Loucy (cell line): ENCODE measurements around the gene HCN2.

Experiments
- H2AFZ ChIP-seq: fragments of 200-600 bp; sonication (generic); 2 replicates; pipeline ENCODE4 v1.6.0; 2016; ENCODE audit warnings: antibody characterized with exemption, mild to moderate bottlenecking, low read length, moderate library complexity
- H3F3A ChIP-seq: fragments of 200-600 bp; 2 replicates; pipeline ENCODE4 v1.6.0; 2016; ENCODE audit warnings: antibody characterized with exemption, low read depth, mild to moderate bottlenecking
- H3K27me3 ChIP-seq: fragments of 200-600 bp; sonication (generic); 2 replicates; pipeline ENCODE4 v1.6.1; 2014; ENCODE audit warnings: low read length, mild to moderate bottlenecking; ENCODE audit not compliant: insufficient read depth, poor library complexity, severe bottlenecking
- H3K36me3 ChIP-seq: fragments of 200-600 bp; sonication (generic); 2 replicates; pipeline ENCODE4 v1.6.1; 2016; ENCODE audit warnings: low read length; ENCODE audit not compliant: insufficient read depth
- H3K4me1 ChIP-seq: fragments of 200-600 bp; sonication (generic); 2 replicates; pipeline ENCODE4 v1.5.1; 2014; ENCODE audit warnings: low read length, mild to moderate bottlenecking; ENCODE audit not compliant: insufficient read depth, poor library complexity, severe bottlenecking
- H3K4me2 ChIP-seq: fragments of 200-600 bp; sonication (generic); 2 replicates; pipeline ENCODE4 v1.6.0; 2014; ENCODE audit warnings: antibody characterized with exemption, low read length, low read depth, mild to moderate bottlenecking; ENCODE audit not compliant: poor library complexity, severe bottlenecking
- H3K4me3 ChIP-seq: fragments of 200-600 bp; sonication (generic); 2 replicates; pipeline ENCODE4 v1.5.1; 2014; ENCODE audit warnings: low read length, mild to moderate bottlenecking, mixed read lengths; ENCODE audit not compliant: poor library complexity, severe bottlenecking
- H3K79me2 ChIP-seq: fragments of 200-600 bp; sonication (generic); 2 replicates; pipeline ENCODE4 v1.6.1; 2014; ENCODE audit warnings: low read length; ENCODE audit not compliant: insufficient read depth
- H3K9ac ChIP-seq: fragments of 200-600 bp; sonication (generic); 2 replicates; pipeline ENCODE4 v1.6.0; 2014; ENCODE audit warnings: mild to moderate bottlenecking, low read depth, low read length, moderate library complexity; ENCODE audit not compliant: poor library complexity, severe bottlenecking
- H3K9me2 ChIP-seq: fragments of 200-600 bp; sonication (generic); replicated peaks from 2 replicates; pipeline ENCODE4 v1.6.1; 2016; ENCODE audit warnings: low read depth, low read length, mixed read lengths
- H3K9me3 ChIP-seq: fragments of 200-600 bp; sonication (generic); 2 replicates; pipeline ENCODE4 v1.6.1; 2014; ENCODE audit warnings: mild to moderate bottlenecking, antibody characterized with exemption, low read length, low read depth; ENCODE audit not compliant: insufficient read depth
- H4K20me1 ChIP-seq: fragments of 200-600 bp; sonication (generic); 2 replicates; pipeline ENCODE4 v1.6.0; 2014; ENCODE audit warnings: antibody characterized with exemption, low read length, mild to moderate bottlenecking; ENCODE audit not compliant: insufficient read depth, poor library complexity, severe bottlenecking
- CTCF ChIP-seq: fragments of 200-600 bp; sonication (generic); conservative IDR thresholded peaks from 2 replicates; pipeline ENCODE4 v1.5.1; 2014; ENCODE audit warnings: mild to moderate bottlenecking, antibody characterized with exemption, low read length
- EZH2phosphoT487 ChIP-seq: fragments of 200-600 bp; IDR thresholded peaks from 2 replicates; pipeline ENCODE4 v1.6.1; 2018; ENCODE audit warnings: antibody characterized with exemption, mild to moderate bottlenecking, moderate library complexity, borderline replicate concordance

HCN2 gene

GRCh38 chr19:616747-617526 is 27.3 kb downstream of the HCN2 start:
- H4K20me1 ChIP-seq = no peaks in the 10 kb centered on the region
- H3K79me2 ChIP-seq = no peaks in the 10 kb centered on the region
- H3F3A ChIP-seq = no peaks in the 10 kb centered on the region
- no peak overlapping the region for H2AFZ ChIP-seq
- H3K27me3 ChIP-seq = no peaks in the 10 kb centered on the region
- no peaks in the 10 kb centered on the region for H3K9me3 ChIP-seq
- TF ChIP-seq EZH2phosphoT487 (no peak), CTCF (no peak)
- H3K4me1 ChIP-seq = no peaks in the 10 kb centered on the region
- H3K36me3 ChIP-seq = peaks cover 14% of the 10 kb centered on the region; the same call in 1 of the 2 replicates
- H3K4me2 ChIP-seq = no peak overlapping the region
- no peaks in the 10 kb centered on the region for H3K9me2 ChIP-seq
- H3K9ac ChIP-seq = no peak overlapping the region
- H3K4me3 ChIP-seq = no peak overlapping the region

GRCh38 chr19:617551-618246 is 28.0 kb downstream of the HCN2 start:
- TF ChIP-seq CTCF (no peak), EZH2phosphoT487 (no peak)
- Histone ChIP-seq H3K9me2 (no peaks in the 10 kb centered on the region), H3F3A (no peaks in the 10 kb centered on the region), H3K9ac (no peak overlapping the region), H4K20me1 (no peaks in the 10 kb centered on the region), H3K9me3 (no peaks in the 10 kb centered on the region), H3K27me3 (no peaks in the 10 kb centered on the region), H3K36me3 (peaks cover 14% of the 10 kb centered on the region; the same call in 1 of the 2 replicates), H2AFZ (no peak overlapping the region), H3K4me1 (no peaks in the 10 kb centered on the region), H3K79me2 (no peaks in the 10 kb centered on the region), H3K4me2 (no peak overlapping the region), H3K4me3 (no peak overlapping the region)

DNA sequence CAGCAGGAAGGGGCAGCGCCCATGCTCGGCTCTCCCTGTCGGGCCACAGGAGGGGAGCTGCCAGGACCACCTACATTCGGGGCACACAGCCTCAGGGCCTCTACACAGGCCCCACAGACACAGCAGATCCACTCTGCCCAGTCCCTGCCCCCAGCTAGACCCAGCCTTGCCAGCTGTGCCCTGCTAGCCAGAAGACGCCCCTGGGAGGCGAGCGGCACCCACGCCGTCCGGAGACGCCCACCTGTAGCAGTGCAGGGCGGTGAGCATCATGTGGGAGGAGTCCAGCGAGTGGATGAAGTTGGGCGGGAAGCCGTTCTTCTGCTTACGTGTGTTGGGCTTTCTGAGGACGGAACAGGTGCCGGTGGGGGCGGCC is 28.6 kb downstream of the HCN2 start:
- Histone ChIP-seq H3K4me1 (no peaks in the 10 kb centered on the region), H3K79me2 (no peaks in the 10 kb centered on the region), H4K20me1 (no peaks in the 10 kb centered on the region), H2AFZ (no peak overlapping the region), H3K36me3 (peaks cover 14% of the 10 kb centered on the region; the same call in 1 of the 2 replicates), H3K9me2 (no peaks in the 10 kb centered on the region), H3K9ac (no peak overlapping the region), H3K4me3 (no peak overlapping the region), H3K27me3 (no peaks in the 10 kb centered on the region), H3K4me2 (no peak overlapping the region), H3F3A (no peaks in the 10 kb centered on the region), H3K9me3 (no peaks in the 10 kb centered on the region)
- TF ChIP-seq EZH2phosphoT487 (no peak), CTCF (no peak)
